Effector memory CD8-positive, alpha-beta T cell (primary cell): Measurements from ENCODE around the gene CRISPLD2.

Experiments
- ATAC-seq: fragments of 150-1000 bp; cut with Tn5 transposase; replicated peaks from 2 replicates; pipeline ENCODE4 v1.10.0; 2021; ENCODE audit warnings: mild to moderate bottlenecking, moderate library complexity
- DNase-seq, 3 experiments: peaks; one replicate each; pipeline ENCODE4 v3.0.0; 2021
- H3K27ac Mint-ChIP-seq, 2 donors: one replicate each; pipeline ENCODE4 v1.8.0; 2022; ENCODE audit warnings: mild to moderate bottlenecking in 2 of 2, mixed read lengths in 2 of 2, moderate library complexity in 2 of 2
- H3K27me3 Mint-ChIP-seq, 2 donors: one replicate each; pipeline ENCODE4 v1.8.0; 2022; ENCODE audit warnings: mixed read lengths in 2 of 2
- H3K36me3 Mint-ChIP-seq: one replicate; pipeline ENCODE4 v1.8.0; 2022; ENCODE audit warnings: mild to moderate bottlenecking, moderate library complexity, mixed read lengths; ENCODE audit not compliant: insufficient read depth
- H3K4me1 Mint-ChIP-seq, 2 donors: one replicate each; pipeline ENCODE4 v1.8.0; 2022; ENCODE audit warnings: low read depth in 2 of 2, mixed read lengths in 2 of 2
- H3K4me3 Mint-ChIP-seq, 2 donors: one replicate each; pipeline ENCODE4 v1.8.0; 2022; ENCODE audit warnings: mild to moderate bottlenecking in 2 of 2, mixed read lengths in 2 of 2, moderate library complexity in 2 of 2
- H3K9me3 Mint-ChIP-seq, 2 donors: one replicate each; pipeline ENCODE4 v1.8.0; 2022; ENCODE audit warnings: mixed read lengths in 2 of 2

CRISPLD2 gene

DNA sequence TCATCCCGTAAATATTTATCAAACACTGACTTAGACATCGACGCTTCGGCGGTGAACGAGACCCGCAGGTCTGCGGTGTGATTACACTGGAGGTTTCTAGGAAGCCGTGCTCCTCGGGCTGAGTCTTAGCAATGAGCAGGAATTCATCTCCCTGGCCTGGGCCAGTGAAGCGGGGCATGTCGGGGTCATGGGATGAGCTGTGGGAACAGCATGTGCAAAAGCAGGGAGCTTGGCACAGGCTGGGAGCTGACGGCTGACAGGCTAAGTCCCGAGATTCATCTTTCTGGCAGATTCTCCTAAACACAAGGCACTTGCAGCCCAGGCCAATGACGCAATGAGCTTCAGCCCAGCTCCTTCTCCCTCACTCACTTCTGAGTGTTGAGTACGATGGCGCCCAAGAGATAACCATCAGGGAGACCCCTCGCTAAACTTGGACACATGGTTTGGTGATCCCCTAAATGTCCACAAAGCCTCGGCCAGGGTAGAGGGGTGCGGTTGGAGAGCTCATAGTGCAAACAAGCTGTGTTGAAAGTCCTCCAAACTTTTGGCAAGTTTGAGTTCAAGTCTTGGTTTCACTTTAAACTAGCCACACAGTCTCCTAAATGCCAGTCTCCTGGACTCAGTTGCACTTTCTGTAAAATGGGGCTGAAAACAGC lies 12.8 kb downstream of the CRISPLD2 start:
- DNase-seq (no peak), ATAC-seq (no peak)
- peaks cover 35 to 50% of the 10 kb centered on the region in 2 donors for H3K27me3 Mint-ChIP-seq
- H3K36me3 Mint-ChIP-seq: no peaks in the 10 kb centered on the region
- H3K9me3 Mint-ChIP-seq: no peaks in the 10 kb centered on the region
- peaks cover 0 to 6% of the 10 kb centered on the region in 2 donors for H3K4me1 Mint-ChIP-seq
- no peak overlapping the region for H3K27ac Mint-ChIP-seq
- H3K4me3 Mint-ChIP-seq: no peak overlapping the region

GRCh38 chr16:84833144-84833500 lies 13.3 kb downstream of the CRISPLD2 start:
- ATAC-seq (no peak), DNase-seq (no peak)
- Mint-ChIP-seq H3K27me3 (peaks cover 30 to 50% of the 10 kb centered on the region in 2 donors), H3K27ac (no peak overlapping the region), H3K36me3 (no peaks in the 10 kb centered on the region), H3K4me1 (peaks cover 0 to 6% of the 10 kb centered on the region in 2 donors), H3K9me3 (no peaks in the 10 kb centered on the region), H3K4me3 (no peak overlapping the region)

GRCh38 chr16:84833542-84834402 lies 14.0 kb downstream of the CRISPLD2 start:
- DNase-seq (no peak), ATAC-seq (no peak)
- peaks cover 0 to 6% of the 10 kb centered on the region in 2 donors for H3K4me1 Mint-ChIP-seq
- no peak overlapping the region for H3K4me3 Mint-ChIP-seq
- H3K27me3 Mint-ChIP-seq: peaks cover 24 to 50% of the 10 kb centered on the region in 2 donors
- no peak overlapping the region for H3K27ac Mint-ChIP-seq
- no peaks in the 10 kb centered on the region for H3K9me3 Mint-ChIP-seq
- H3K36me3 Mint-ChIP-seq: no peaks in the 10 kb centered on the region

DNA sequence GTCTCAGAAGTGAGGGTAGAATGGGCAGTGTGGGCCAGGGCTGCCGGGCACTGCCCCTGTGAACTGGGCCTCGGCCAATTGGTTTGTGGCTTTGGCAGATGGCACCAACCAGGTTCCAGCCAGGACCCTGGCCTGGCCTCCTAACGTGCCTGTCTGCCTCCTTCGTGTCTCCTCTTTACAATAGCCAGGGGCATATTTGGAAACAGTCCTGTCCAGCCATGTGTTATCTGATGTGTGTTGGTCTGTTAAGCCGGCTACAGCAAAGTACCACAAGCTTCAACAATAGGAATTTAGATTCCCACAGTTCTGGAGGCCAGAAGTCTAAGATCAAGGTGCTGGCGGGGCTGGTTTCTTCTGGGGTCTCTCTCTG lies 14.6 kb downstream of the CRISPLD2 start:
- DNase-seq: no peak
- Mint-ChIP-seq H3K27ac (no peak overlapping the region), H3K4me3 (no peak overlapping the region), H3K27me3 (peaks cover 22 to 50% of the 10 kb centered on the region in 2 donors), H3K4me1 (peaks cover 0 to 6% of the 10 kb centered on the region in 2 donors), H3K9me3 (no peaks in the 10 kb centered on the region), H3K36me3 (no peaks in the 10 kb centered on the region)
- no peak for ATAC-seq

DNA sequence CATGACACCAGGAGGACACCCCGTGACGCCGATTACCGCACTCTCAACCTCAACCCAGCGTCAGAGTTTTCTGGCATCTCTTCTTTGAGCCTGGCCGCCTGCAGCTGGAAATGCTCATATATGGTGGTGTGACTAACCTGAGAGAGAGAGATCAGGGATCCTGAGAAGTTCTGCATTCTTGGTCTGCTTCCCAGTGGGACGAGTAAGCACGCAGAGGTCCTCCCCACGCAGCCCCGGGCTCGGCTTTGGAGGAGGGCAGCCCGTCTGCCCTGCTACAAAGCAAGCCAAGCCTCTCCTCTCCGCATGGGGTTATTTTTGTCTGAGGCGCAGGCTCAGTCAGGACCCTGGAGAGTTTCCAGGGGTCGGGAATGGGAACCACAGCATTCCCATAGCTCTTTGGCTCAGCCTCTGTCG lies 16.5 kb downstream of the CRISPLD2 start:
- H3K9me3 Mint-ChIP-seq: no peaks in the 10 kb centered on the region
- H3K36me3 Mint-ChIP-seq: no peaks in the 10 kb centered on the region
- no peak for DNase-seq
- ATAC-seq: no peak
- peaks cover 31 to 63% of the 10 kb centered on the region in 2 donors for H3K27me3 Mint-ChIP-seq
- peaks cover 0 to 6% of the 10 kb centered on the region in 2 donors for H3K4me1 Mint-ChIP-seq
- H3K4me3 Mint-ChIP-seq: no peak overlapping the region
- no peak overlapping the region for H3K27ac Mint-ChIP-seq

GRCh38 chr16:84836967-84837366 lies 17.2 kb downstream of the CRISPLD2 start:
- DNase-seq (no peak), ATAC-seq (no peak)
- Mint-ChIP-seq H3K4me3 (no peak overlapping the region), H3K4me1 (peaks cover 3 to 6% of the 10 kb centered on the region in 2 donors), H3K27me3 (peaks cover 39 to 67% of the 10 kb centered on the region in 2 donors), H3K9me3 (no peaks in the 10 kb centered on the region), H3K36me3 (no peaks in the 10 kb centered on the region), H3K27ac (no peak overlapping the region)

- Mint-ChIP-seq H3K36me3 (no peaks in the 10 kb centered on the region), H3K27me3 (peaks cover 37 to 69% of the 10 kb centered on the region in 2 donors), H3K9me3 (no peaks in the 10 kb centered on the region), H3K4me3 (no peak overlapping the region), H3K4me1 (peaks cover under 1 to 3% of the 10 kb centered on the region in 2 donors), H3K27ac (no peak overlapping the region)
- ATAC-seq (no peak), DNase-seq (no peak)
Observed at GRCh38 chr16:84838383-84838948, 18.7 kb downstream of the CRISPLD2 start.

DNA sequence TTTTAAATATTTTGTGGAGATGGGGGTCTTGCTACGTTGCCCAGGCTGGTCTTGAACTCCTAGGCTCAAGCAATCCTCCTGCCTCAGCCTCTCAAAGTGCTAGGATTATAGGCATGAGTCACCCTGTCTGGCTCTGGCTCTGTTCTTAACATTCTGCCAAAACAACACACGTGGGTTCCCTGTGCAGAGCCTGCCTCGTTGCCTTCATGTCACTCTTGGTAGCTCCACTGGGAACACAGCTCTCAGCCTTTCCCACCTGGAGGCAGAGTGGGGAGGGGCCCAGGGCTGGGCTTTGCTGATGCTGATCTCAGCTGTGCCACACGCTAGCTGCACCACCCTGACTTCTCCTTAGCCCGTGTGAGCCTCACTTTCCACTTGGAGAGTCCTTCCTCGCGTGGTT lies 19.3 kb downstream of the CRISPLD2 start:
- DNase-seq (no peak), ATAC-seq (no peak)
- Mint-ChIP-seq H3K4me3 (no peak overlapping the region), H3K36me3 (no peaks in the 10 kb centered on the region), H3K27ac (no peak overlapping the region), H3K27me3 (peaks cover 34 to 69% of the 10 kb centered on the region in 2 donors), H3K4me1 (peaks cover 0 to 5% of the 10 kb centered on the region in 2 donors), H3K9me3 (no peaks in the 10 kb centered on the region)

GRCh38 chr16:84839956-84840355 lies 20.2 kb downstream of the CRISPLD2 start:
- Mint-ChIP-seq H3K9me3 (no peaks in the 10 kb centered on the region), H3K4me3 (no peak overlapping the region), H3K27me3 (peaks cover 34 to 74% of the 10 kb centered on the region in 2 donors), H3K36me3 (no peaks in the 10 kb centered on the region), H3K4me1 (peaks cover 0 to 5% of the 10 kb centered on the region in 2 donors), H3K27ac (no peak overlapping the region)
- no peak for DNase-seq
- ATAC-seq: no peak

GRCh38 chr16:84840687-84841627 lies 21.2 kb downstream of the CRISPLD2 start:
- Mint-ChIP-seq H3K27me3 (peaks cover 28 to 79% of the 10 kb centered on the region in 2 donors), H3K4me3 (no peak overlapping the region)
- no peak for DNase-seq

GRCh38 chr16:84841787-84842300 lies 22.1 kb downstream of the CRISPLD2 start:
- Mint-ChIP-seq H3K4me1 (peaks cover 0 to 5% of the 10 kb centered on the region in 2 donors), H3K27me3 (peaks cover 33 to 87% of the 10 kb centered on the region in 2 donors), H3K36me3 (peaks cover 3% of the 10 kb centered on the region), H3K4me3 (peak overlapping the region in 1 of 2 donors; percentile 11), H3K27ac (peak overlapping the region in 1 of 2 donors; percentile 73), H3K9me3 (no peaks in the 10 kb centered on the region)
- ATAC-seq (no peak), DNase-seq (no peak)

More at GRCh38 chr16:84840687-84841627, 21.2 kb downstream of the CRISPLD2 start:
- Mint-ChIP-seq H3K9me3 (no peaks in the 10 kb centered on the region), H3K36me3 (no peaks in the 10 kb centered on the region), H3K4me1 (peaks cover 0 to 5% of the 10 kb centered on the region in 2 donors), H3K27ac (no peak overlapping the region)
- no peak for ATAC-seq

DNA sequence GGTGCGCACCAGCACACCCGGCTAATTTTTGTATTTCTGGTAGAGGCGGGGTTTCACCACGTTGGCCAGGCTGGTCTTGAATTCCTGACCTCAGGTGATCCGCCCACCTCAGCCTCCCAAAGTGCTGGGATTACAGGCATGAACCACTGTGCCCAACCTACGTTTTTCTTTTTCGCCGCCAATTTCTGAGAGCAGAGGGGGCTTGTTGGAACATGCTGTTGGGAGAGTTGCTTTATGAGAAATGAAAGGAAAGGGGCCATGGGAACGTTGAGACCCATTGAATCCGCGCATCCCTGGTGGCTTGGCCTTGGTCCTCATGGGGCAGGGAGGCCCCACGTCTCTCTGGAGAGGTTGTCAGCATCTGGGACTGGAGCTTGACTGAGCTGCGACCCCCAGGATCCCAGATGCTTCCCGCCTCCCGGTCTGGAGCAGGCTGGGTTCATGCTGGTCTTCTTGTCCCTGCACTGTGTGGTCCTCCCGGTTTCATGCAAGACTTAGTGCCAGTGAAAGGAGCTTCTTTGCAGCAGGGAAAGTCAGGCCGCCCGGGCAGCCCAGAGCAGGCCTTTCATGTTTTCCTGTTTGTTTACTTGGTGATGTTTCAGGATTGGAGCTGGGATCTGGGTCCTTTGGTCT lies 22.8 kb downstream of the CRISPLD2 start:
- H3K27me3 Mint-ChIP-seq: peaks cover 34 to 91% of the 10 kb centered on the region in 2 donors

More for the DNA sequence above, 22.8 kb downstream of the CRISPLD2 start:
- no peaks in the 10 kb centered on the region for H3K9me3 Mint-ChIP-seq
- ATAC-seq: no peak
- H3K4me1 Mint-ChIP-seq: peaks cover 0 to 5% of the 10 kb centered on the region in 2 donors
- no peak overlapping the region for H3K4me3 Mint-ChIP-seq
- peak overlapping the region; percentile 53 to 73 for H3K27ac Mint-ChIP-seq
- no peak for DNase-seq
- peaks cover 3% of the 10 kb centered on the region for H3K36me3 Mint-ChIP-seq
